Bladder microvascular endothelial cell (primary cell): Measurements from ENCODE around the gene CCNB3. TPM values are rescaled to one million over a fixed set of nuclear protein-coding genes. Genes with fewer than 3 reads are reported as not detected.

Source experiments
- total RNA-seq: library from RNA; depleted of rRNA; stranded (reverse); fragments of >200 nt; gene quantifications from 2 replicates; pipeline ENCODE4 v1.2.3, GENCODE V29; 2014

Gene CCNB3, protein sequence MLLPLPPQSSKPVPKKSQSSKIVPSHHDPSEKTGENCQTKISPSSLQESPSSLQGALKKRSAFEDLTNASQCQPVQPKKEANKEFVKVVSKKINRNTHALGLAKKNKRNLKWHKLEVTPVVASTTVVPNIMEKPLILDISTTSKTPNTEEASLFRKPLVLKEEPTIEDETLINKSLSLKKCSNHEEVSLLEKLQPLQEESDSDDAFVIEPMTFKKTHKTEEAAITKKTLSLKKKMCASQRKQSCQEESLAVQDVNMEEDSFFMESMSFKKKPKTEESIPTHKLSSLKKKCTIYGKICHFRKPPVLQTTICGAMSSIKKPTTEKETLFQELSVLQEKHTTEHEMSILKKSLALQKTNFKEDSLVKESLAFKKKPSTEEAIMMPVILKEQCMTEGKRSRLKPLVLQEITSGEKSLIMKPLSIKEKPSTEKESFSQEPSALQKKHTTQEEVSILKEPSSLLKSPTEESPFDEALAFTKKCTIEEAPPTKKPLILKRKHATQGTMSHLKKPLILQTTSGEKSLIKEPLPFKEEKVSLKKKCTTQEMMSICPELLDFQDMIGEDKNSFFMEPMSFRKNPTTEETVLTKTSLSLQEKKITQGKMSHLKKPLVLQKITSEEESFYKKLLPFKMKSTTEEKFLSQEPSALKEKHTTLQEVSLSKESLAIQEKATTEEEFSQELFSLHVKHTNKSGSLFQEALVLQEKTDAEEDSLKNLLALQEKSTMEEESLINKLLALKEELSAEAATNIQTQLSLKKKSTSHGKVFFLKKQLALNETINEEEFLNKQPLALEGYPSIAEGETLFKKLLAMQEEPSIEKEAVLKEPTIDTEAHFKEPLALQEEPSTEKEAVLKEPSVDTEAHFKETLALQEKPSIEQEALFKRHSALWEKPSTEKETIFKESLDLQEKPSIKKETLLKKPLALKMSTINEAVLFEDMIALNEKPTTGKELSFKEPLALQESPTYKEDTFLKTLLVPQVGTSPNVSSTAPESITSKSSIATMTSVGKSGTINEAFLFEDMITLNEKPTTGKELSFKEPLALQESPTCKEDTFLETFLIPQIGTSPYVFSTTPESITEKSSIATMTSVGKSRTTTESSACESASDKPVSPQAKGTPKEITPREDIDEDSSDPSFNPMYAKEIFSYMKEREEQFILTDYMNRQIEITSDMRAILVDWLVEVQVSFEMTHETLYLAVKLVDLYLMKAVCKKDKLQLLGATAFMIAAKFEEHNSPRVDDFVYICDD (N-terminal part only)
- total RNA-seq = 0.16 and 0.19 TPM in 2 replicates

DNA sequence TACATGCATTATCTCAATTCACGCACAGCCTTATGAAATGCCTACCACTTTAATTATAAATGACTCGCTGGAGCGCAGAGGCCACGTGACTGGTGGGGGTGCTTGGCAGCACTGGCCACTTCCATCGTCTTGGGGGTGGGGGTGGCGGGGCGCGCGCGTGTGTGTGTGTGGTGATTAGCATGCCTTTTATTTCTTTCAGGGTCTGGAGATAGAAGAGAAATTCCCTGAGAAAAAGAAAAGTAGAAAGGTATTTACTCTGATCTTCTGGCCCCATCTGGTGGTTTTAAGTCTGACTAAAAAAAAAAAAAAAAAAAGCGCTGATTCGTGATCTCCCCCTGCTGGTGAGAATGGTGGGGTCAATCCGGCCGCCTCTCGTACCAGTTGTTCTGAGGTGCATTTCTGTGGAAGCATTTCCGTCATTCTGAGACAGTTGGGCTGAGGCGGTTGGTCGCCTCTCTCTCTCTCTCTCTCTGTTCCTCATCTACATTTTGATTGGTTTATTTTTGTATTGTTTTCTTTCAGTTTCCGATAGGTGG, at the start of gene CCNB3:
Gene CCNB3 (plus strand): TSS at position 402 of the 536 bp plus-strand sequence. CDS start 80,399 bp downstream, outside the sequence.

DNA sequence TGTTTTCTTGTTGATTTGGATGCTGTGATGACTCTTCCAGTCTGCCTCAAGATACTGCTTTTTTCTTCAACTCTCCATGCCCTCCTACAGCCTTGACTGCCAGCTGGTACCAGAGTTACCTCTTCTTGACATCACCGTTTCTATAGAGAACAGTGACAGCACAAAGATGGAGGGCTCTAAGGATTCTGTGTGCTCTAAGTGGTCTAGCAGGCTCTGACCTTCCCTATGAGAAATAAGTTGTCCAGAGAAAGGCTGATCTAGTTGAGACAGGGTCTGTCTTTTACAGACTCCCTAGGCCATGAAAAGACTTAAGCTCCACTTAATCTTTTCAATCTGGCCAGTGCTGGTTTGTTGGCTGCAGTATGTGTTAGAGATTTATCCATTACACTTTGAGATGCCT, 3.7 kb upstream of the CCNB3 start, which contains the start of gene AKAP4:
Gene AKAP4 (minus strand): TSS at position 101 of the 400 bp plus-strand sequence. CDS start 118 bp downstream, outside the sequence.

Other genes with a start within 250 kb of the CCNB3 start
- not detected in 2 replicates for gene AKAP4, start 3.8 kb upstream of the CCNB3 start, total RNA-seq